KBM-7 (cell line): ENCODE results near the gene MERTK.
"Not testable (repeated sequence)": the region's sequence is repeated elsewhere in the genome, so short reads cannot be mapped to it uniquely, and the experiment has no call there.

Experiments
- DNase-seq: peaks from one replicate; pipeline ENCODE4 v3.0.0-alpha.2; 2015
- in situ Hi-C: fragments of 300-500 bp; cut with MboI; formaldehyde crosslinking; loops from 2 replicates; pipeline ENCODE4 v1.14.3; 2020; ENCODE audit warnings: low sequenced_read_pairs, low pct_unique_long_range_greater_than_20kb, mixed read lengths

MERTK gene

DNA sequence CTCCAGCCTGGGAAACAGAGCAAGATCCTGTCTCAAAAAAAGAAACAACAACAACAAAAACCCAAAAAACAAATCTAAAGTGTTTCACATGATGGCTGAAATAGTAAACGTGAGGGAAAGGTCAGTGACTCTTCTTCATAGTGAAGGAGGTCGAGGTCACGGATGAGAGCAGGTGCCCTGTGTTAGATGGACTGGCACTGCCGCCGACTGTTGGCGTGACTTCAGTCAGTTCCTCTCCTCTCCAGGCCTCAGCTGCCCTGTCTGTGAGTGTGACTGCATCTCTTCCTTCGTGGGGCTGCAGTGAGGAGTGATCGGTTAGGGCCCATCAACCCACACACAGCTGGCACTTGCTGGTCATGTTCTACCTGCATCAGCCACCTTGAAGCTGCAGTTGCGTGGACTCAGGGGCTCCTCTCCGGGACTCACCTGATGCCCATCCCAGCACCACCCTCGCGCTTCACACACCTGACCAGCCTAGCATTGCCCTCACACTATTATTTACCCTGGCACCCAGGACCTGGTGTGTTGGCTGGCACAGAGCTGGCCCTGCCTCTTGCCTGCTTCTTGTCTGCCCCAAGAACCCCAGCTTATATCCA is 126.6 kb downstream of the MERTK start:
- in situ Hi-C loops: loop anchor here (25.0 kb wide), 1 partner anchor 113 kb away; no protein-coding TSS in a partner anchor
- DNase-seq: no peak

- no peak for DNase-seq
- in situ Hi-C loops: loop anchor here (25.0 kb wide), 1 partner anchor 114 kb away; no protein-coding TSS in a partner anchor
These were observed 128.1 kb downstream of the MERTK start for GRCh38 chr2:112026509-112026908.

DNA sequence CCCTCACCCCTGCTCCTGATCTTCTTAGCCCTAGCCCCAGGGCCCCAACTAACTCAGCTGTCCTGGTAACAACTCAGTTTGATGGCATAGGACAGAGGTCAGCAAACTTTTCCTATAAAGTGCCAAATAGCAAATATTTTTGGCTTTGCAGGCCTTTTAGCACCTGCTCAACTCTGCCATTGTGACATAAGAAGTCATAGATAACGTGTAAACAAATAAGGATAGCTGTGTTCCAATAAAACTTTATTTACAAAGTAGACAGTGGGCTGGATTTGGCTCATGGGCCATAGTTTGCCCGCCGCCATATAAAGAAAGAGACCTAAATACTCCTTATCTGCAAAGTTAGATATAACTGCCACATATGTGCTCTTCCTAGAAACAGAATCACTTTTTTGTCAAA is 129.4 kb downstream of the MERTK start:
- no peak for DNase-seq

GRCh38 chr2:112029164-112029563 is 130.8 kb downstream of the MERTK start:
- in situ Hi-C loops: loop anchor here (25.0 kb wide), 1 partner anchor 117 kb away; no protein-coding TSS in a partner anchor
- no peak for DNase-seq

More for the DNA sequence above, 129.4 kb downstream of the MERTK start:
- in situ Hi-C loops: loop anchor here (25.0 kb wide), 1 partner anchor 115 kb away; no protein-coding TSS in a partner anchor

- peak; percentile 78 for DNase-seq
These were observed 133.2 kb downstream of the MERTK start for GRCh38 chr2:112031473-112032223.

GRCh38 chr2:112032224-112032586 is 133.8 kb downstream of the MERTK start:
- DNase-seq: no peak

More at GRCh38 chr2:112031473-112032223, 133.2 kb downstream of the MERTK start:
- in situ Hi-C loops: loop anchor here (25.0 kb wide), 1 partner anchor 119 kb away; no protein-coding TSS in a partner anchor

GRCh38 chr2:112032689-112033465 is 134.5 kb downstream of the MERTK start:
- in situ Hi-C loops: loop anchor here (25.0 kb wide), 1 partner anchor 121 kb away; no protein-coding TSS in a partner anchor
- DNase-seq: peak; percentile 55

More at GRCh38 chr2:112032224-112032586, 133.8 kb downstream of the MERTK start:
- in situ Hi-C loops: loop anchor here (25.0 kb wide), 1 partner anchor 120 kb away; no protein-coding TSS in a partner anchor

- in situ Hi-C loops: loop anchor here (25.0 kb wide), 1 partner anchor 121 kb away; no protein-coding TSS in a partner anchor
- peak; percentile 15 for DNase-seq
These were observed 135.2 kb downstream of the MERTK start for GRCh38 chr2:112033600-112033999.

DNA sequence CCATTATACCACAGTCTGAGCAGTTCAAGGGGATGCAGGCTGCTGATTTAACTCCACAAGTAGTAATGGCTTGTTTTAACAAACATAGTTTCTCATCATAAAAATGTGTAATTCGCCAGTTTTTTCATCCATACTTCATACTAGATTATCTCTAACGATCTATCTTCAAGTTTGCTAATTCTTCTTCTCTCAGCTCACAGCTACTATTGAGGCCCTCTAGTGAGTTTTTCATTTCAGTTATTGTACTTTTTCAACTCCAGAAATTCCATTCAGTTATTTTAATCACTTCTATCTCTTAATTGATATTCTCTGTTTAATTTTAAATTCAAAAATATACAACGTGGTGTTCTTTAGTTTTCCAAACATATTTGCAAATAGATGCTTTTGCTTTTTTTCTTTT is 136.5 kb downstream of the MERTK start:
- no peak for DNase-seq
- in situ Hi-C loops: loop anchor here (25.0 kb wide), 1 partner anchor 123 kb away; no protein-coding TSS in a partner anchor

- in situ Hi-C loops: loop anchor here (25.0 kb wide), 1 partner anchor 123 kb away; no protein-coding TSS in a partner anchor
- DNase-seq: no peak
These were observed 137.4 kb downstream of the MERTK start for GRCh38 chr2:112035786-112036185.

DNA sequence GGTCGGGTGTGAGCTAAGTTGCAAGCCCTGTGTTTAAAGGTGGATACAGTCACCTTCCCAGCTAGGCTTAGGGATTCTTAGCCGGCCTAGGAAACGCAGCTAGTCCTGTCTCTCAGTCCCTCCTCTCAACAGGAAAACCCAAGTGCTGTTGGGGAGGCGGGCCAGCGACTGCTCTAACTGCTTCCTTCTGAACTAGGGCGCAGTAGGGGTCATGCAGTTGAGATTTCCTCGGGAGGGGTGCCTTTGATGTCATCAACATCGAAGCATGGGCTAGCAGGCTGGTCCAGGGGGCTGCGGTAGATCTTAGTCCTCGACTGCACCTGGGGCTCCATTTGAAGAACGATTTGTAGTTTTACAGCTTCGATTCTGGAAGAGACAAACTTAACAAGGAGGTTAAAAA is 141.1 kb downstream of the MERTK start:
- in situ Hi-C loops: loop anchor here (25.0 kb wide), 1 partner anchor 127 kb away; no protein-coding TSS in a partner anchor
- DNase-seq: not testable (repeated sequence)

DNA sequence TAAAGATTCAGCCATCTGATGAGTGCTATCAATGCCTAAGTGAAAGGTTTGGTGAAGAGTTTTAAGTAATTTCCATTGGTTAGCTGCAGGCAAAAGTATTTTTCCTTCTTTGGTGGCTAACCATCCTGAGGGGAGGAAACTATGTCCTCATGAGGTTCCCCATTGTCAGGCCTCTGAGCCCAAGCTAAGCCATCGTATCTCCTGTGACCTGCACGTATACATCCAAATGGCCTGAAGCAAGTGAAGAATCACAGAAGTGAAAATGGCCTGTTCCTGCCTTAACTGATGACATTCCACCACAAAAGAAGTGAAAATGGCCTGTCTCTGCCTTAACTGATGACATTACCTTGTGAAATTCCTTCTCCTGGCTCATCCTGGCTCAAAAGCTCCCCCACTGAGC is 141.7 kb downstream of the MERTK start:
- in situ Hi-C loops: loop anchor here (25.0 kb wide), 1 partner anchor 128 kb away; no protein-coding TSS in a partner anchor
- DNase-seq: not testable (repeated sequence)

GRCh38 chr2:112041460-112041859 is 143.1 kb downstream of the MERTK start:
- DNase-seq: not testable (repeated sequence)
- in situ Hi-C loops: loop anchor here (25.0 kb wide), 1 partner anchor 129 kb away; no protein-coding TSS in a partner anchor

DNA sequence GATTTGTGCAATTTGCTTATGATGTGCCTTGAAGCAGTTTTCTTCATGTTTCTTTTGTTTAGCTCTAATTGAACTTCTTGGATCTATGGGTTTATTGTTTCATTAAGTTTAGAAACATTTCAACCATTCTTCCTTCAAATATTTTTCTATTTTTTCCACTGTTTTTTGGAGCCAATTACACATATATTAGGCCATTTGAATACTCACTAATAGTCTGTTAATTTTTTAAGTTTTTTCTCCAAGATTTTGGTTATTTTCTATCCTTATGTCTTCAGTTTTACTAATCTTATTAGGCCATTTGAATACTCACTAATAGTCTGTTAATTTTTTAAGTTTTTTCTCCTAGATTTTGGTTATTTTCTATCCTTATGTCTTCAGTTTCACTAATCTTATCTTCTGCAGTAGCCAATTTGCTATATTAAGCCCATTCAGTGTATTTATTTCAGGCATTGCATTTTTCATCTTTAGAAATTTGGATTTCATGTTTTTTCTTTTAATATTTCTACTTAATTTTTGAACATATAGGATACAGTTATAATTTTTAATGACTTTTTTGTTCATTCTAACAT is 147.1 kb downstream of the MERTK start:
- in situ Hi-C loops: loop anchor here (25.0 kb wide), 1 partner anchor 133 kb away; no protein-coding TSS in a partner anchor
- no peak for DNase-seq

DNA sequence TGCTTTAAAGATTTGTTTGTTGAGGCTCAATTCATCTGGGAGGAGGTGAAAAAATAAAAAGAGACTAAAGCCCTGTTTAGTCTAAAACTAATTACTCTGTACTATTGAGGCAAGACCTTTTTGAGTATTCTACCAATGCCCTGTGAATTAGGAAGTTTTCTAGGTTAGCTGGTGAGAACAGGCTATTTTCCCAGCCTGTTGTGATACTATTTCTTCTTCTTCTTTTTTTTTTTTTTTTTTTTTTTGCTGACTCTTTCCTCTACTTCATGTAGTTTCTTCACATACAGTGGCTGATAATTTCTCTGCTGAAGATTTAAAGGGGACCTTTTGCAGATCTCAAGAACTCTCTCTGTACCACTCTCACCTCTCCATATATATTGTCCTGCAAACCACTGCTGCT is 147.8 kb downstream of the MERTK start:
- in situ Hi-C loops: loop anchor here (25.0 kb wide), 1 partner anchor 134 kb away; no protein-coding TSS in a partner anchor
- DNase-seq: no peak

DNA sequence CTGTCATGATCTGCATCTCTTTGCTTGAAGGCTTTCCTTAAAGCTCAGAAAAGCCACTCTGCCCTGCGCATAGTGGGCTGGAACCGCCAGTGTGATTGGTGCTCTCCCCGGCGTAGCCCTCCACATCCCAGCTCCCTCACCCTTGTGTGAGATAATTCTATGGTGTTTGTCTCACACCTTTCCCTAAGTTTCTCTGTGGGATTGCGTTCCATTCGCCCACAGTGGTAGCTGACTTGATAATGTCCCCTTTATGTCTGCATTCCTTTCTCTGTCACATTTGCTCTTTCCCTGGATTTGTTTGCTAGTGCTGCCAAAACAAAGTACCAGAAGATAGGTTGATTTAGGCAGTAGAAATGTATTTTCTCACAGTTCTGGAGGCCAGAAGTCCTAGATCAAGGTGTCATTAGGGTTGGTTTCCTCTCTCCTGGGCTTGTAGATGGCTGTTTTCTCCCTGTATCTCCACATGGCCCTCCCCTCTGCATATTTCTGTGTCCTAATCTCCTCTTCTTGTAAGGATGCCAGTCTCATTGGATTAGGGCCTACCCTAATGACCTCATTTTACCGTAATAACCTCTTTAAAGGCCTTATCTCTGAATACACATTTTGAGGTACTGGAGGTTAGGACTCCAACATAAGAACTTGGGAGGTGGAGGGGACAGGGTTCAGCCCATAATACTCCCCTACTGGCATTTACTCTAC is 149.3 kb downstream of the MERTK start:
- DNase-seq: no peak
- in situ Hi-C loops: loop anchor here (25.0 kb wide), 1 partner anchor 135 kb away; no protein-coding TSS in a partner anchor

DNA sequence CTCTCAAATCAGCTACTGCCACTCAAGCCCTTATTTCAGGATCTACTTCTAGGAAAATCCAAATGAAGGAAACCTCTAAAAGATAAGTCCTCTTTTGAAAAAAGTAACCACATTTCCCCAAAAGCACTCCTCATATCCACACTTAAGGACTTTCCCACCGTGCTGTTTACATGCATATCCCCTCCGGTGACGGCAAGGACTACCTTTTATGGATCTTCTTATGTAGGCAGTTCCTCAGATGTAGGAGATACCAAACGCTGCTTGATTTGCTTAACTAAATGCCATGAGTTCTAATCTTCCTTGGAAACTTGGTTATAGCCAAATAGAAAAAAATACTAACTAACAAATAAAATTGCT is 149.8 kb downstream of the MERTK start:
- in situ Hi-C loops: loop anchor here (25.0 kb wide), 1 partner anchor 136 kb away; no protein-coding TSS in a partner anchor
- no peak for DNase-seq

GRCh38 chr2:112048887-112049286 is 150.5 kb downstream of the MERTK start:
- in situ Hi-C loops: loop anchor here (25.0 kb wide), 1 partner anchor 137 kb away; no protein-coding TSS in a partner anchor

More at GRCh38 chr2:112048887-112049286, 150.5 kb downstream of the MERTK start:
- DNase-seq: peak; percentile 81
